Nucleus accumbens (tissue), 56 donors: ENCODE measurements around the gene KIN.
"Not testable (repeated sequence)": the region's sequence is repeated elsewhere in the genome, so short reads cannot be mapped to it uniquely, and the experiment has no call there.

Experiments
- DNase-seq, 56 donors: peaks; one replicate each; lab custom pipeline; 2025; lab: John Stamatoyannopoulos, UW

KIN gene

DNA sequence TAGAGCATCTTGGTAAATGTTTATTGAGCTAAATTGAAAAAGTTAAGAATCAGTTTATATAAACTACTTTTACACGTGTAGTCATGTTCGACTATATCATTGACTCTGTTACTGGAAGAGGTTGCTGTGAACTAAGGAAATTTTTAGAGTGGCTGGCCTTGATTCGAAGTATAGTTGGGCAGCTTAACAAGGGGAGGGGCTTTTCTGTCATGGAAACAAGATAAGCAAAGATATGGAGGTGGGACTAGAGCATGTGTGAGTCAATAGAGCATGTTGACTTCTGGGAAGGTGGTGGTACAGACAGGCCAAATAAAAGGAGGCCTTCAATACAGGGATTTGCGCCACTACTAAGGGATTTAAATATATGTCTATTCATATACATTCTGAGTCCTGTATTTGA, 7.8 kb upstream of the KIN start:
- DNase-seq: no peak

DNA sequence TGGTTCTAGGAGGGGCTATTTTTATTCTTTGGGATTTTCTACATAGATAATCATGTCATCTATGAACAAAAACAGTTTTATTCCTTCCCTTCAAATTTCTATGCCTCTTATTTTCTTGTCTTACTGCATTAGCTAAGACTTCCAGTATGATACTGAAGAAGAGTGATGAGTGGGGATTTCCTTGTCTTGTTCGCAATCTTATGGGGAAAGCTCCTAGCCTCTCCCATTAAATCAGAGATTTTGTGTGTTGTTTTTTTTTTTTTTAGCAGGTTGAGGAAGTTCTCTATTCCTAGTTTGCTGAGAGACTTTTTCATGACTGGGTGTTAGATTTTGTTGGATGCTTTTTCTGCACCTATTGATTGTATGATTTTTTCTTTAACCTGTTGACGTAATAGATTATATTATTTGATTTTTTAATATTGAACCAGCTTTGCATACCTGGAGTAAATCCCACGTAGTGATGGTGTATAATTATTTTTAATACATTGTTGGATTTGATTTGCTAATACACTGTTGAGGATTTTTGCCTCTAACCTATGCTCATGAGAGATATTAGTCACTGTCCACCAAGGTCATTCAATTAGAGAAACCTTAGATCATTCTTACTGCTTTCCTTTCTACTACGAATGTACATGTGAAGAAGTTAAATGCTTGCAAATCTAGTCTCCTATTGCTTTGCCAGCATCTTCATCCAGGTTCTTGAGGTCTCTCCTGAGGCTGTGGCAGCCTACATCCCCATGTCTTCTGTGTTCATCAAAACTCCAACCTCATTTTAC, 6.6 kb upstream of the KIN start:
- no peak for DNase-seq

DNA sequence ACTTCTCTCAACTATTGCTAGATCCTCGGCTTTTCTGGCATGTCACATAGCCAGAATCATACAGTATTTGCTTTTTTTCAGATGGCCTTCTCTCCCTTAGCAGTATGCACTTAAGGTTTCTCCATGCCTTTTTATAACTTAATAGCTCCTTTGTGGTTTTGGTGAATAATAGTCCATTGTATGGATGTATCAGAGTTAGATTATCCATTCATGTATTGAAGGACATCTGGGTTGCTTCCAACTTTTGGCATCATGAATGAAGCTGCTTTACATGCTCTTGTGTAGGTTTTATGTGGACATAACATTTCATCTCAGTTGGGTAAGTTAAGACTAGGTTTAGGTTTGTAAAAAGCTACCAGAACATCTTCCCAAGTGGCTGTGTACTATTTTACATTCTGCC, 4.7 kb upstream of the KIN start:
- no peak for DNase-seq

DNA sequence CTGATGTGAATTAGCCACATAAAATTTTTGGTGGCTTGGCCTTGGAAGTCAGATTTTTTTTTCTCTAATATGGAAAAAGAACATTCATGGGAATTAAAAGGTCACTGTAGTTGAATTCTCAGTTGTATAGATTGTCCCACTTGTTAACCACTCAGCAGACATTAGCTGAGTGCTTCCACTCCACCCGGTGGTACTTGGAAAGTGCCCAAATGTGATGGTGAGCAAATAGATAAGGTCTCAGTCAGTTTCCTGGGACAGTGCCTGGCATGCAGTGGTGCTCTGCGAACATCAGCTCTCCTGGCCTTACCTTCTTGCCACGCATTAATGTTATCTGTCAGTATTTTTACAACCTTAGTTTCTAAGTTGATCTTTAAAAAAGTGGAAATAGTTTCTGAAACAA, 1.6 kb upstream of the KIN start:
- no peak for DNase-seq

DNA sequence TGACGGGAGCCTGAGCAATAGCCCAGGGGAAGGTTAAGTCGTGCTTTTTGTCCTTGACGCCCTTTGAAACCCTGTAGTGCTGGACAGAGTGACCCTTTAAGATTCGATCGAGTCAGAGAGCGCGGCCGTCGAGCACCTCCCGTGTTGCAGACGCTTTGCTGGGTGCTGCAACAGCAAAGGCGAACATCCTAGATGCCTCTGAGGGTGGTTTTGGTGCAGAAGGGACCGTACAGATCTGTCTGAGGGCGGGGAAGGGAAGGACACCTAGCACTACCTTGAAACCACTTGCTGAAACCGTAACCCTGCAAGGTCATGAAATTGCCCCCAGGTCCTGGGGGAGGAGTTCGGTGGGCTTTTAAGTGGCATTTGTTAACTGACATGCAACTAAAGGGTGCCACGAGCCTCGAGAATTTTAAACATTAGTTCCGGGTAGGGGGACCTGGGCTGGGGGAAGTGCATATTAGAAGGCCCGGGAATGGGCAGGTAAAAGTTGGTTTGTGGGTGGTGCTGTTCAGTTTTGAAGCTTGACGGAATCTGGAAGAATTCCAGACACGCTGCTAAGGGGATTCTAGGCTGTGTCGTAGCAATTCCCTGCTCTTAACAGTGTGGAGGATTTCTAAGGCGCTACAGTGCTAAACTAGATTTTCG, 970 bp upstream of the KIN start:
- DNase-seq: peak in 5 of 56 donors; percentile 34 to 43 (median 39)

DNA sequence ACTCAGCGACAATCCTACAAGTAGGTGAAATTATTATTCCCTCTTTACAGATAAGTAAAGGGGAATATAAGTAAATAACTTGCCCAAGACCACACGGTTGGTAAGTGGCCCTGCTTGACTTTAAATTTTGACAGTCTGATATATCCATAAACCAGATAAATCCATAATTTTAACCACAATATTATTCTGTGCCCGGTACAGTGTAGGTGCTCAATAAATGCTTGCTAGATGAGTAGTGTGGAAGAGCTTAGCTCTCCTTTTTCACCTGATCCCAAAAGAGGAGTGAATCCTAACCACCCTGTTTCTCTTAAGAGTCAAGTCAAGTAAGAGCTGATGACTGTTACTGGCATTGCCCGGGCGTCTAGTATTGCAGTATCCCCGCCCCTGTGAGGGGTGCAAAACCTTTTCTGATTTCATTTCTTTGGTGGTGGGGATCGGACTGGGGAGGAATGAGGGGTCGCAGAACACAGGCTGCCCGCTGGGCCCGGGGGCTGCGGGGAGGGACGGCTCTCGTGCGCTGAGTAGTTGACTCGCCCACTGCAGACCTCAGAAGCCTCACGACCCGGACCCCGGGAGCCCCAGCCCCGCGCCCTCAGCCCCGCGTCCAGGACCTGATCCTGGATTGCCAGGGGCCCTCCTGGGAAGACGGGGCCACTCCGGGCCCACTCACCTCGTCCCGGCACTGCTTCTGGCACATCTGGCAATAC, 490 bp downstream of the KIN start:
- peak in 1 of 56 donors; percentile 50 for DNase-seq

DNA sequence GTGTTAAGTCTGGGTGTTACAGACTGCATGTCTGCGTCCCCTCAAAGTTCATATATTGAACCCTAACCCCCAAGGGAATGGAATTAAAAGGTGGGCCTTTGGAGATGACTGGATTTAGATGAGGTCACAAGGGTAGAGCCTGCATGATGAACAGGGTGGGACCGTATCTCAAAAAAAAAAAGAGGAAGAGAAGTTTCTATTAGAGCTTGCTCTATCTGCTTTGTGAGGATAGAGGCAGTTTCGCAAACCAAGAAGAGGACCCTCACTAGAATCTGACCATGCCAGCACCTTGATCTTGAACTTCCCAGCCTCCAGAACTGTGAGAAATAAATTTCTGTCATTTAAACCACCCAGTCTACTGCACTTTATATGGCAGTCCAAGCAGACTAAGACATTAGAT, 1.4 kb downstream of the KIN start:
- DNase-seq: no peak

DNA sequence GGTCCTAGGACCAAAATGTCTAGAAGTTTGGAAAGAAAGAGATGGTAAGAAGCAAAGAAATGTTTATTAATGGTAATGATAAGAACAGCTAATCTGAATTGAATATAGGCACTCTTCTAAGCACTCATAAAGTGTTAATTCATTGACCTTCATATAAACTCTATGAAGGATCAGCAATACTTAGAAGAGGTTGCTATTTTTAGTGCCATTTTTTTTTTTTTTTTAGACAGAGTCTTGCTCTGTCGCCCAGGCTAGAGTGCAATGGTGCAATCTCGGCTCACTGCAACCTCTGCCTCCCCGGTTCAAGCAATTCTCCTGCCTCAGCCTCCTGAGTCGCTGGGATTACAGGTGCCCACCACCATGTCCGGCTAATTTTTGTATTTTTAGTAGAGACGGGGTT, 5.6 kb downstream of the KIN start:
- DNase-seq: not testable (repeated sequence)

DNA sequence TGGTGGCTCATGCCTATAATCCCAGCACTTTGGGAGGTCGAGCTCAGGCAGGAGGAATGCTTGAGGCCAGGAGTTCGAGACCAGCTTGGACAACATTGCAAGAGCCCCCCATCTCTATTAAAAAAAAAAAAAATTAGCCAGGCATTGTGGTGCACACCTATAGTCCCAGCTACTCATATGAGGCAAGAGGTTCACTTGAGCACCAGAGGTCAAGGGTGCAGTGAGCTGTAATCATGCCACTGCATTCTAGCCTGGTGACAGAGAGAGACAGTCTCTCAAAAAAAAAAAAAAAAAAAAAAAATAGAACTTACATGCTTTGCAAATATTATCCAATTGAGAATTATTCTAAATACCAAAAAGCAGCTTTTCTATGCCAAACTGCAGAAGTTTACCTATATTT, 11.0 kb downstream of the KIN start:
- DNase-seq: no peak

DNA sequence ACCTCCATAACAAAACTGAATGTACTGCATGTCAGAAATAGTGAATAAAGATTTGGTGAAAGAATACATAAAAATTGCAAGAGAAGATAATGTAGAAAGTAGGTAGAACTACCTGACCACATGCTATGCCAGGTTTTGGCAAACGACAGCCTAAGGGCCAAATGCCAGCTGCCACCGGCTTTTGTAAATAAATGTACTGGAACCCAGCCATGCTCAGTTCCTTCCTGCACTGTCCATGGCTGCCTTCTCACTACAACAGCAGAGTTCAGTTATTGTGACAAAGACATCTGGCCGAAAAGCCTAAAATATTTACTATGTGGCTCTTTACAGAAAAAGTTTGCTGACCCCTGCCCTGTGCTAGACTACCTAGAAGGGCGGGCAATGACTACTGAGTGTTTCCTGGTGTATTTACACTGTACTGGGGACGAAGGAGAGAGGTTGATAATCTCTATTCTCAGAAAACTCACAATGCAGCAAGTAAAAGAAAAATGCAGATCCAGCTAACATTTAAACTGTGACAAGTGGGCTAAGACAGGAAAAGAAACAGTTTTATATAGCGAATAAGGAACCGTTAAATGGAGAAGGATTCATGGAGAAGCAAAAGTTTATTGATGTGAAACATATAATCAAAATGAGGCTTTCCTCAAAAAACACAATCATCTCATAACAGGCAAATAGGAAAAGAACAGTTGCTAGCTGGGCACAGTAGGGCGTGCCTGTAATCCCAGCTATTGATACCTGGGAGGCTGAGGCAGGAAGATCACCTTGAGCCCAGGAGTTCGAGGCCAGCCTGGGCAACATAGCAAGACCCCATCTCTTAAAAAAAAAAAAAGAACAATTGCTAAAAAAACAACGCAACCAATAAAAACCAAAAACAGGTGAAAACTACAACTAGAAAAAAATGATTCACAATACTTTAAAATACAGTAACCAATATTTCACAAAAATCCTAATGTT, 13.7 kb downstream of the KIN start:
- no peak for DNase-seq

DNA sequence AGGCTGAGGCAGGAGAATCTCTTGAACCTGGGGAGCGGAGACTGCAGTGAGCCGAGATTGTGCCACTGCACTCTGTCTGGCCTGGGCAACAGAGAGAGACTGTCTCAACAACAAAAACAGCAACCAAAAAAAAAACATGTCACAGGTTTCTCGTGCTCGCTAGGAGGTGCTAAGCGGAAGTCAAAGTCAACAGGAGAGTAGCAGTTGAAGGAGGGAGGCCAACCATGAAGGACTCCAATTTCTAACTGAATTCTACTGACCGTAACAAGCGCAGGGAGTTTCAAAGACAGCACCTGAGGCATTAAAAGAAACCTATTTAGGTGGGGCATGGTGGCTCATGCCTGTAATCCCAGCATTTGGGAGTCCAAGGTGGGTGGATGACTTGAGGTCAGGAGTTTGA, 19.4 kb downstream of the KIN start:
- DNase-seq: no peak

DNA sequence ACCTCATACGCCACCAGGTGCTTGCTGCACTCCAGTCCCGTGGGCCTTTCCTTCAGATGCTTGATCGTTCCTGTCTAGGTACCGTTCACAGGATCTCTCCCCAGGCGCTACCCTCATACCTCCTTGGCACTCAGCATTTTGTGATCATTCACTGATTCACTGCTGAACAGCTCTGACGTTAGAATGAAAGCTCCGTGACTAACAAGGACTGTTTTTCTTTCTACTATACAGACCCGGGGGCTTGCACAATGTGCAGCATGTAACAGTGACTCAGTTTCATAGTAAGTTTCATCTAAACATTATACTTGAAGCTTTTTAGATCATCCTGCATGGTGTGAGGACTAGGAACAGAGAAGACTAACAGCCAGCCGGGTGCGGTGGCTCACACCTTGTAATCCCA, 20.6 kb downstream of the KIN start:
- DNase-seq: no peak

DNA sequence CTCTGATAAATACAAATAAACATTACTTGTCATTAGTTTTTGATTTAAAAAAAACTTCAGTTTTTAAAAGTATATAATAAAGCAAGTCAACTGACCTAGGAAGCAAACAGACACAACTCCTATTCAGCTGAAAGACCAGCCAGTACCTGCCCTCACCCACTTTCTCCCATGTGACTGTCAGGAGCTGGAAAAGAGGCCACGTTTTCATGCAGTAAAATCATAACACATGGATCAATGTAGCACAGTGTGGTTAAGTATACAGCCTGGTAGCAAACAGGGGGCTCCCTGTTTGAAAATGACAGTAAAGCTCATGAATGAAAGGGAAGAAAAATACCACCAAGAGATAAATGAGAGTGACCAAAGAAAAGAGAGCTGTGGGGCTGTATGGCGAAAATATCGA, 21.6 kb downstream of the KIN start:
- DNase-seq: no peak

DNA sequence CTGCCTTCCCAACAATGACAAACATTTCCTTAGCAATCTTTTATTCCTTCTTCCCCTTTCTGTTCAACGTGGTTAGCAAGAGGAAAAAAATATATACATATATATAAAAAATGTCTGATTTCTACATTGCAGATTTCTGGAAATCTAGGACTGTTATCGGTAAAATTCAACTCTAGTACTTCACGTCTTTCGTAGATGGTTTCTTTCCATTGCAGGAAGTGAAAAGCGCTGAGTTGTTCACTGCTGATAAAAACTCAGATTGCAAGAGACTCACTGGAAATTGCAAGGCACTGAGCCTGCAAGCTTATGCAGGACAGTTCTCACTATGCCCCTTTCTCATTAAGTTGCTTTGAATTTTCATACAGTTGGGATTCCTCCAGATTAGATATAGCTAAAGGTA, 23.9 kb downstream of the KIN start:
- DNase-seq: no peak

DNA sequence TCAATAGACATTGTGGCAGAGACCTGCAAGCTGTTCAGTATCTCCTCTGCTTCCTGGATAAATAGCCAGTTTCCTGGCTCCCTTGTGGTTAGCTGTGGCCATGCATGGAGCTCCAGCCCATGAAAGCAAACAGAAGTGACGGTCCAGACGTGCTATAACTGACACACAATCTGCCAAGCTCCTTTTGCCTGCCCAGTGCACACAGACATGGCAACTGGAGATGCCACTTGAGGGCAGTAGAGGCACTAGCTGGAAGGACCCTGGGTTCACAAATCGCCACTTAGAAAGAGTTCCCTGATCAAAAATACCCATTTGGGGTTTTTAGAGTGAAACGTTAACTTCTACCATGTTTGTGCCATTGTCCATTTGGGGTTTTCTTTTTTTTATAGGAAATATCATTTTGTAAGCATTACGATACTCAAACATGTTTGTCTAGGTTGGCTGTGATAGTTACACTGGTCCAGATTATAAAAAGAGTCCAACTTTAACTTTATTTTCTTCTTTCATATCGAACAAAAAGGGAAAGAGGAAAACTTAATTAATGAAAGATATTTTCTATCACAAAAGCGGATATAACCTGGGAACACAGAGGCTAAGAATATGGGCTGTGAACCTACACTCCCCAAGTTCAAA, 31.3 kb downstream of the KIN start:
- DNase-seq: peak in 1 of 56 donors; percentile 3

DNA sequence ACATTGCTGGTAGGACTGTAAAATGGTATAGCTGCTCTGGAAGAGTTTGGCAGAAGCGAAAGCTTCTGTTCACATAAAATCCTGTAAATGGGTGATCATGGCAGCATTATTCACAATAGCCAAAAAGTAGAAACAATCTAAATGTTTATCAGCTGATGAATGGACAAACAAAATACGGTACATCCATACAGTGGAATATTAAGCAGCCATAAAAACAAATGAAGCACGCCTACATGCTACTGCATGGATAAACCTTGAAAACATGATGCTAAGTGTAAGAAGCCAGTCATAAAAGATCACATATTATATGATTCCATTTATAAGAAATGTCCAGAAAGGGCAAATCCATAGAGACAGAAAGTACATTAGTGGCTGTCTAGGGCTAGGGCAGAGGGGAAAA, 32.7 kb downstream of the KIN start:
- no peak for DNase-seq

DNA sequence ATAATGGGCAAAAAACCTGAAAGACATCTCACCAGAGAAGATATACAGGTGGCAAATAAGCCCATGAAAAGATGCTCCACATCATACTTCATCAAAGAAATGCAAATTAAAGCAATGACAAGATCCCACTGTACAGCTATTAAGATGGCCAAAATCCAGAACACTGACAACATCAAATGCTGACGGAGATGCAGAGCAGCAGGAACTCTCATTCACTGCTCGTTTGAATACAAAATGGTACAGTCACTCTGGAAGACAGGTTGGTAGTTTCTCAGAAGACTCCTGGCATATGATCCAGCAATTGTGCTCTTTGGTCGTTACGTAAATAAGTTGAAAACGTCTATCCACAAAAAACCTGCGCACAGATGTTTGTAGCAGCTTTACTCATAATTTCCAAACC, 35.5 kb downstream of the KIN start:
- DNase-seq: no peak

DNA sequence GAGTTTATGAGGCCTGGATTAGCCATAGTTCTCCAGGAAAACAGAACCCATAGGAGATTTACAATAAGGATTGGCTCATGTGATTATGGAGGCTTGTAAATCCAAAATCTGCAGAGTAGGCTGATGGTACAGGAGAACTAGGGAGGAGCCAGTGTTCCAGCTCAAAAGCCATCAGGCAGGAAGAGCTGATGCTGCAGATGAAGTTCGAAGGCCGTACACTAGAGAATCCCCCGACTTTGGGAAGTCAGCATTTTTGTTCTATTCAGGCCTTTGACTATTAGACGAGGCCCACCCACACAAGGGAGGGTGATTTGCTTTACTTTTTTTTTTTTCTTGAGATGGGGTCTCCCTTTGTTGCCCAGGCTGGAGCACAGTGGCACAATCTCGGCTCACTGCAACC, 37.6 kb downstream of the KIN start:
- no peak for DNase-seq

DNA sequence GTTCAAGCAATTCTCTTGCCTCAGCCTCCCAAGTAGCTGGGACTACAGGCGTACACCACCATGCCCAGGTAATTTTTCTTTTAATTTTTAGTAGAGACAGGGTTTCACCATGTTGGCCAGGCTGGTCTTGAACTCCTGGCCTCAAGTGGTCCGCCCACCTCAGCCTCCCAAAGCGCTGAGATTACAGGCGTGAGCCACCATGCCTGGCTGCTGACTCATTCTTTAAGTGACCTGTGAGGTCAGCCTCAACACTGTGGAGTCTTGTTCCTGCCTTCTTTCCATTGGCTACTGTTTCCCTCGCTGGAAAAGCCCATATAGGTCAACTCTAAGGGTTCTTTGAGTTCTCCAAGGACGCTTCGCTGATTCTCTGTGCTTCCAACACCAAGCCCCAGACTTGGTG, 39.2 kb downstream of the KIN start:
- not testable (repeated sequence) for DNase-seq

DNA sequence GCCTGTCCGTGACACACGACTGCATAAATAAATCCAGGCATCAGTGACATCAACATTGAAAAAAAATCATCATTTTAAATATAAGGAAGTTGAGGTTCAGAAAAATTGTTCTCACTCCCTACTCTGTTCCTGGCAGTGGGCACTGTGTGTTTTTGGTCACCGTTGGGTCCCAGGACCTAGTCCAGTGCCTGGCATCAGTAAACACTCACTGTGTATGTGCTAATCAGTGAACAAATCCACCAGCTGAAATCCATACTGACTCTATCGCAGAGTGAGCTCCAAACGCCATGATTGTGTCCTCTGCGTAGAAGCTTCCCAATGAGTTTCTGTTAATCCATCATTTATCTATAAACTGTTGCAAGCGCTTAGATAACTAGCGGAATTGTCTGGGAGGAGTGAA, 43.5 kb downstream of the KIN start:
- DNase-seq: no peak
